IgD-negative memory B cell (primary cell): Measurements from ENCODE around the gene THSD4. TPM values are rescaled to one million over a fixed set of nuclear protein-coding genes. Genes with fewer than 3 reads are reported as not detected.
A peak's percentile ranks its signal among the peaks of the same experiment; 100 is the strongest.

Source experiments
- H3K27ac Mint-ChIP-seq, 3 donors: one replicate each; pipeline ENCODE4 v1.8.0; 2020 to 2022; ENCODE audit warnings: mild to moderate bottlenecking in 3 of 3, mixed read lengths in 3 of 3, moderate library complexity in 1 of 3
- H3K27me3 Mint-ChIP-seq: one replicate; pipeline ENCODE4 v1.8.0; 2021; ENCODE audit warnings: mixed read lengths
- H3K36me3 Mint-ChIP-seq: one replicate; pipeline ENCODE4 v1.8.0; 2020; ENCODE audit warnings: mild to moderate bottlenecking, mixed read lengths
- H3K4me1 Mint-ChIP-seq, 3 donors: one replicate each; pipeline ENCODE4 v1.8.0; 2020 to 2022; ENCODE audit warnings: mixed read lengths in 3 of 3, mild to moderate bottlenecking in 1 of 3
- H3K4me3 Mint-ChIP-seq, 4 donors: one replicate each; pipeline ENCODE4 v1.8.0; 2020 to 2022; ENCODE audit warnings: mild to moderate bottlenecking in 4 of 4, mixed read lengths in 4 of 4, moderate library complexity in 3 of 4
- H3K9me3 Mint-ChIP-seq, 3 donors: one replicate each; pipeline ENCODE4 v1.8.0; 2020 to 2021; ENCODE audit warnings: mixed read lengths in 3 of 3, mild to moderate bottlenecking in 1 of 3
- polyA plus RNA-seq: library from polyadenylated mRNA; unstranded; fragments of 300-500 nt; fragmentation: Illumina TruSeq; gene quantifications from one replicate; pipeline ENCODE4 v1.2.3, GENCODE V29; 2021

The THSD4 gene
- polyA plus RNA-seq, 1 donor from 2014 or later, result not detected

- Mint-ChIP-seq H3K27ac (no peak overlapping the region), H3K4me3 (no peak overlapping the region), H3K4me1 (no peaks in the 10 kb centered on the region), H3K36me3 (no peaks in the 10 kb centered on the region), H3K9me3 (peaks cover 8 to 14% (median 12%) of the 10 kb centered on the region in 3 donors), H3K27me3 (peaks cover 4% of the 10 kb centered on the region)
Observed at GRCh38 chr15:71586463-71586862, 471.2 kb downstream of the THSD4 start.

DNA sequence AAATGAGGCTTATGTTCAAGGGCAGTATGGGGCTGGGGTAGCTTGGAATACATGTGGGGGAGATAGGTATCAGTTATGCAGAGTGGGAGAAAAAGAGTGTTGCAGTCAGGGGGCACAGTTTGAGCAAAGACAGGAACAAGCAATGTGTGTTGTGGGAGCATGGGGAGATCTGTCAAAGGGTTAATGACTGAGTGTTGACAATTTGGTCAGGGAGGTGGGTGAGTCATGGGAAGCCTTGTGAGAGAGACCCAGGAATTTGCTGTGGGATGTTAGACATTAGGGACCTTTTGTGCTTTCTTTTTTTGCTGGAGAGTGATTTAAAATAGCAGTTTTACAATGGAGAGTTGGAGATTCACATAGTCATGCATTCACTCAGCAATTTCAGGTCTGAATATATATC, 473.5 kb downstream of the THSD4 start:
- Mint-ChIP-seq H3K27ac (no peak overlapping the region), H3K36me3 (no peaks in the 10 kb centered on the region), H3K4me3 (peak overlapping the region in 1 of 4 donors; percentile 57)

GRCh38 chr15:71591057-71591456, 475.8 kb downstream of the THSD4 start:
- Mint-ChIP-seq H3K27ac (no peak overlapping the region), H3K4me3 (no peak overlapping the region), H3K4me1 (no peaks in the 10 kb centered on the region), H3K9me3 (peaks cover 0 to 5% (median 3%) of the 10 kb centered on the region in 3 donors), H3K27me3 (peaks cover 3% of the 10 kb centered on the region), H3K36me3 (no peaks in the 10 kb centered on the region)

More for the DNA sequence above, 473.5 kb downstream of the THSD4 start:
- peaks cover 4% of the 10 kb centered on the region for H3K27me3 Mint-ChIP-seq
- peaks cover 8 to 14% (median 12%) of the 10 kb centered on the region in 3 donors for H3K9me3 Mint-ChIP-seq
- no peaks in the 10 kb centered on the region for H3K4me1 Mint-ChIP-seq

GRCh38 chr15:71592203-71592602, 476.9 kb downstream of the THSD4 start:
- H3K27ac Mint-ChIP-seq, result no peak overlapping the region
- peaks cover 0 to 5% (median 0%) of the 10 kb centered on the region in 3 donors for H3K9me3 Mint-ChIP-seq
- no peak overlapping the region for H3K4me3 Mint-ChIP-seq
- no peaks in the 10 kb centered on the region for H3K36me3 Mint-ChIP-seq
- no peaks in the 10 kb centered on the region for H3K4me1 Mint-ChIP-seq
- H3K27me3 Mint-ChIP-seq, result no peaks in the 10 kb centered on the region

DNA sequence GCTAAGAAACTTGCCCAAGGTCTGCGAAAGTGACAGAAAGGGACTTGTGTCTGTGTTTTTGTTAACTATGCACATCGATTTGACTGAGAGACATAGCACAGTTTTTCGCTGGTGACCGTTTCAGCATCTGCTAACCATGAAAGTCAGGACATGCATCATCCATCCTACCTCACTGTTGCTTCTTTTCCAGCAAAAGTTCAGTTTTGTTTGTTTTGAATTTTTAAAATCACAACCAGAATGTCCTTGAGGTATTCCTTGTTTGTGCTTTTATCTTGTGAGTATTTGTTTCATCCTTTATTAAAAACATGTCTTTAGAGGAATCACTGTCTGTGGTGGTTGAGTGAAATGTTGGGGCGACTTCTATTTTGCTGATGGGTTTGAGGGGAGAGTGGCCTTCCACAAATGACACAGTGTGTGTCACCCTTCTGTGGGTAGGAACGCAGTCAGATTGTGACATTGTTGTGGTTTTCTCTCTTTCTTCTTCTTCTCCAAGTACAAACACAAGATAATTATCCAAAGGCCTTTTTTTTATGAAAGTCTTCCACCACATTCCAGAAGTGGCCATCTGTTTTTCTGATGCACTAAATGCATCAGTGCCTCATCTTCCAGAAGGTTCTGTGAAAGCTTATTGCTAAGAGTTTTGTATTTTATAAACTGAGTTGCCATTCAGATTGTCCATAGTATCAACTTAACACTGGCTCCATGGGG, 480.7 kb downstream of the THSD4 start:
- no peaks in the 10 kb centered on the region for H3K27me3 Mint-ChIP-seq
- peaks cover 3% of the 10 kb centered on the region for H3K36me3 Mint-ChIP-seq
- no peak overlapping the region for H3K27ac Mint-ChIP-seq
- H3K4me3 Mint-ChIP-seq, result no peak overlapping the region
- peaks cover 0 to 2% (median 0%) of the 10 kb centered on the region in 3 donors for H3K9me3 Mint-ChIP-seq
- H3K4me1 Mint-ChIP-seq, result no peaks in the 10 kb centered on the region

DNA sequence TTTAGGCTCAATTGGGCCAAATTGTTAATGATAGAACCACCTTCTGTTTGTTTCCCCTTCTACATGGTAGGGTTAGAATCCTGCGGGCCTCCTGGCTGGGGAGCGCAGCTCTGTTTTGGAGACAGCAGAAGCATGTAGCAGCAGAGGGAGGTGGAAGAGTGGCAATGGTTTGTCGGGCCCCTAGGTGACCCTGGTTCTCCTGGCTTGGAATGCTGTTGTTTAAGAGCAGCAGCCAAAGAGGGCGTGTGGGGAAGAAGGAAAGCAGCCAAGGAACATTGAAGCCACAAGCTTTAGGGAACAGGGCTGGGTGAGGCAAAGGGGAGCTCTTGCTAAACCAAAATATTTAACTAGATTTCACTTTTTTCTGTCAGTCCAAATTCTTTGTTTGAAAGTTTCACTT, 481.4 kb downstream of the THSD4 start:
- Mint-ChIP-seq H3K4me1 (no peaks in the 10 kb centered on the region), H3K4me3 (peak overlapping the region in 1 of 4 donors; percentile 73), H3K36me3 (peaks cover 3% of the 10 kb centered on the region), H3K27ac (no peak overlapping the region), H3K27me3 (peaks cover under 1% of the 10 kb centered on the region), H3K9me3 (peaks cover 0 to 2% (median 0%) of the 10 kb centered on the region in 3 donors)

GRCh38 chr15:71597126-71597525, 481.9 kb downstream of the THSD4 start:
- H3K4me3 Mint-ChIP-seq, result no peak overlapping the region
- peaks cover 3% of the 10 kb centered on the region for H3K36me3 Mint-ChIP-seq
- no peak overlapping the region for H3K27ac Mint-ChIP-seq
- H3K4me1 Mint-ChIP-seq, result no peaks in the 10 kb centered on the region
- H3K27me3 Mint-ChIP-seq, result peaks cover 4% of the 10 kb centered on the region
- peaks cover 0 to 4% (median 1%) of the 10 kb centered on the region in 3 donors for H3K9me3 Mint-ChIP-seq

GRCh38 chr15:71597637-71598036, 482.4 kb downstream of the THSD4 start:
- Mint-ChIP-seq H3K9me3 (peaks cover 0 to 4% (median 1%) of the 10 kb centered on the region in 3 donors), H3K27ac (no peak overlapping the region), H3K4me1 (no peaks in the 10 kb centered on the region), H3K27me3 (peaks cover 5% of the 10 kb centered on the region), H3K4me3 (no peak overlapping the region), H3K36me3 (peaks cover 3% of the 10 kb centered on the region)

- peaks cover 0 to 4% (median 3%) of the 10 kb centered on the region in 3 donors for H3K9me3 Mint-ChIP-seq
Observed at GRCh38 chr15:71598741-71599140, 483.5 kb downstream of the THSD4 start.

GRCh38 chr15:71599418-71600151, 484.3 kb downstream of the THSD4 start:
- peaks cover 3 to 4% (median 3%) of the 10 kb centered on the region in 3 donors for H3K9me3 Mint-ChIP-seq
- H3K27me3 Mint-ChIP-seq, result peaks cover 7% of the 10 kb centered on the region
- peaks cover 3% of the 10 kb centered on the region for H3K36me3 Mint-ChIP-seq

More at GRCh38 chr15:71598741-71599140, 483.5 kb downstream of the THSD4 start:
- no peak overlapping the region for H3K27ac Mint-ChIP-seq
- no peaks in the 10 kb centered on the region for H3K4me1 Mint-ChIP-seq
- peaks cover 3% of the 10 kb centered on the region for H3K36me3 Mint-ChIP-seq
- peaks cover 7% of the 10 kb centered on the region for H3K27me3 Mint-ChIP-seq
- H3K4me3 Mint-ChIP-seq, result no peak overlapping the region

GRCh38 chr15:71600237-71600636, 485.0 kb downstream of the THSD4 start:
- Mint-ChIP-seq H3K27ac (no peak overlapping the region), H3K4me1 (no peaks in the 10 kb centered on the region), H3K36me3 (peaks cover 3% of the 10 kb centered on the region), H3K27me3 (peaks cover 9% of the 10 kb centered on the region), H3K9me3 (peaks cover 3 to 7% (median 7%) of the 10 kb centered on the region in 3 donors), H3K4me3 (no peak overlapping the region)

More at GRCh38 chr15:71599418-71600151, 484.3 kb downstream of the THSD4 start:
- Mint-ChIP-seq H3K27ac (no peak overlapping the region), H3K4me1 (no peaks in the 10 kb centered on the region), H3K4me3 (no peak overlapping the region)

DNA sequence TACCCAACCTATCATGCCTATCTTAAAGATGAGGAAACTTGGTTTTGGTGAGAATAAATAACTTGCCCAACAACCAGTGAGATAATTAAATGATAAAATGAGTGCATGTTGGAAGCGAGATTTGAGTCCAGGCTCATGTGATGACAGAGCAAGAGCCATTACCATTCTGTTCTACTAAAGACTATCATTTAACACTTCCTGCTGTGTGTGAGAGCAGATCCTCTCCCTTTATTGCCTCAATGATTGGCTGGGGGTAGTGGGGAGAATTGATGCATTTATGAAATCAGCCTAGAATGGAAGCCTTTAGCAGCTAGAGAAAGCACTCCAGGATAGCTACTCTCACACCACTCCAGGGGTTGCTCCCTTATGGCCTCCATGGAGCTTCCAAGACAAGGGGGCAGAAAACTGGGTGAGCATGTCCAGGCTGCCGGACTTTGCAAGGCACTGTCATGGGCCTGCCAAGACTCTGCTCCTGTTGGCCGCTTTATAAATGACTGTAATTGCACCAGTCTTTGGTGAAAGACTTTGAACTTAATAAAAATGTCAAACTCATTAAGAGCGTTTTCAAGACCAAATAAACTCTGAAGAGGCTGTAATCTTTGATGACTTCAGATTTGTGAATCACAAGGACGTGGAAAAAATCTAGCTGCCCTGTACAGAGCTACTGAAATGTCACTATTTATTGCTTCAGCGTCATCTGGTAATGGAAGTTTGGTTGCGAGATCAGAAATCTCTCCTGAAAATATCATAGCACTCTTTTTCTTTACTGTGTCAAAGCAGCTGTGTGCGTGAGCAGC, 486.0 kb downstream of the THSD4 start:
- Mint-ChIP-seq H3K27ac (no peak overlapping the region), H3K36me3 (peaks cover 3% of the 10 kb centered on the region), H3K4me3 (no peak overlapping the region), H3K27me3 (peaks cover 14% of the 10 kb centered on the region), H3K4me1 (no peaks in the 10 kb centered on the region), H3K9me3 (peaks cover 8 to 11% (median 8%) of the 10 kb centered on the region in 3 donors)

- H3K4me1 Mint-ChIP-seq, result no peaks in the 10 kb centered on the region
- no peak overlapping the region for H3K4me3 Mint-ChIP-seq
- H3K27me3 Mint-ChIP-seq, result peaks cover 18% of the 10 kb centered on the region
- peaks cover 3% of the 10 kb centered on the region for H3K36me3 Mint-ChIP-seq
- no peak overlapping the region for H3K27ac Mint-ChIP-seq
- H3K9me3 Mint-ChIP-seq, result peaks cover 8 to 11% (median 10%) of the 10 kb centered on the region in 3 donors
Observed at GRCh38 chr15:71603379-71603778, 488.1 kb downstream of the THSD4 start.

GRCh38 chr15:71607383-71607782, 492.1 kb downstream of the THSD4 start:
- Mint-ChIP-seq H3K4me3 (no peak overlapping the region), H3K4me1 (no peaks in the 10 kb centered on the region), H3K27me3 (peaks cover 14% of the 10 kb centered on the region), H3K36me3 (no peaks in the 10 kb centered on the region), H3K9me3 (peaks cover 6 to 11% (median 8%) of the 10 kb centered on the region in 3 donors), H3K27ac (no peak overlapping the region)
